HepG2 (cell line): Measurements from ENCODE around the gene FITM1. TPM values are rescaled to one million over a fixed set of nuclear protein-coding genes. Genes with fewer than 3 reads are reported as not detected.

ENCODE experiments used
- CCDC6 ChIP-seq: sonication (generic); formaldehyde crosslinking; IDR thresholded peaks from 2 replicates; pipeline ENCODE4 v1.8.1; 2022; ENCODE audit warnings: mild to moderate bottlenecking, missing genetic modification reagents, moderate library complexity
- EEA1 ChIP-seq: sonication (generic); formaldehyde crosslinking; IDR thresholded peaks from 2 replicates; pipeline ENCODE4 v1.5.1; 2020; ENCODE audit warnings: mild to moderate bottlenecking, missing genetic modification reagents, borderline replicate concordance
- EHMT2 ChIP-seq: fragments of 200-600 bp; sonication (generic); IDR thresholded peaks from 2 replicates; pipeline ENCODE4 v1.7.0; 2017; ENCODE audit warnings: antibody characterized with exemption, low read depth, low read length, borderline replicate concordance
- FOXM1 ChIP-seq: sonication (generic); formaldehyde crosslinking; IDR thresholded peaks from 2 replicates; pipeline ENCODE4 v1.5.0; 2020; ENCODE audit warnings: missing genetic modification reagents
- HHEX ChIP-seq: IDR thresholded peaks from 2 replicates; pipeline ENCODE4 v1.6.1; 2016; ENCODE audit warnings: control low read depth
- MAX ChIP-seq: IDR thresholded peaks from 2 replicates; pipeline ENCODE4 v1.6.1; 2012; ENCODE audit warnings: inconsistent platforms
- NCOA5 ChIP-seq: sonication (generic); formaldehyde crosslinking; IDR thresholded peaks from 2 replicates; pipeline ENCODE4 v1.4.0; 2020; ENCODE audit warnings: missing genetic modification reagents
- RAD21 ChIP-seq: fragments of 450-650 bp; formaldehyde crosslinking; IDR thresholded peaks from 2 replicates; pipeline ENCODE4 v1.5.0; 2020; ENCODE audit warnings: mild to moderate bottlenecking
- SETDB1 ChIP-seq: sonication (generic); formaldehyde crosslinking; IDR thresholded peaks from 2 replicates; pipeline ENCODE4 v1.5.1; 2020; ENCODE audit warnings: missing genetic modification reagents, mild to moderate bottlenecking, borderline replicate concordance
- SOX13 ChIP-seq, 3 experiments: fragments of 450-650 bp in 1 of 3; sonication (generic) in 1 of 3; formaldehyde crosslinking in 1 of 3; IDR thresholded peaks in 2 of 3; conservative IDR thresholded peaks in 1 of 3; 2 replicates each; pipeline versions ENCODE4 v1.5.0 to v1.6.1; 2016 to 2020; ENCODE audit warnings: antibody characterized with exemption in 1 of 3, mild to moderate bottlenecking in 1 of 3, missing compliant biosample characterization in 1 of 3, missing genetic modification reagents in 1 of 3, moderate library complexity in 1 of 3
- TRAFD1 ChIP-seq: sonication (generic); formaldehyde crosslinking; IDR thresholded peaks from 2 replicates; pipeline ENCODE4 v1.5.1; 2020; ENCODE audit warnings: missing genetic modification reagents, mild to moderate bottlenecking, borderline replicate concordance
- WIZ ChIP-seq: sonication (generic); formaldehyde crosslinking; IDR thresholded peaks from 2 replicates; pipeline ENCODE4 v1.5.1; 2020; ENCODE audit warnings: mild to moderate bottlenecking, missing genetic modification reagents
- ZNF124 ChIP-seq: sonication (generic); formaldehyde crosslinking; IDR thresholded peaks from 2 replicates; pipeline ENCODE4 v1.4.0; 2020; ENCODE audit warnings: missing genetic modification reagents
- ZNF367 ChIP-seq: sonication (generic); formaldehyde crosslinking; IDR thresholded peaks from 2 replicates; pipeline ENCODE4 v1.4.0; 2020; ENCODE audit warnings: missing genetic modification reagents, borderline replicate concordance
- ZNF431 ChIP-seq: sonication (generic); formaldehyde crosslinking; IDR thresholded peaks from 2 replicates; pipeline ENCODE4 v1.9.0; 2022; ENCODE audit warnings: missing genetic modification reagents, low read depth, mild to moderate bottlenecking, borderline replicate concordance
- ZNF577 ChIP-seq: sonication (generic); formaldehyde crosslinking; IDR thresholded peaks from 2 replicates; pipeline ENCODE4 v1.4.0; 2020; ENCODE audit warnings: mild to moderate bottlenecking, low read depth, missing genetic modification reagents, borderline replicate concordance
- ZNF766 ChIP-seq: sonication (generic); formaldehyde crosslinking; IDR thresholded peaks from 2 replicates; pipeline ENCODE4 v1.5.0; 2020; ENCODE audit warnings: missing genetic modification reagents, borderline replicate concordance
- ZSCAN20 ChIP-seq: sonication (generic); formaldehyde crosslinking; IDR thresholded peaks from 2 replicates; pipeline ENCODE4 v1.4.0; 2020; ENCODE audit warnings: missing genetic modification reagents, mild to moderate bottlenecking, borderline replicate concordance
- ZSCAN31 ChIP-seq: sonication (generic); formaldehyde crosslinking; IDR thresholded peaks from 2 replicates; pipeline ENCODE4 v1.5.0; 2020; ENCODE audit warnings: low read depth, mild to moderate bottlenecking, missing genetic modification reagents
- polyA plus RNA-seq, 8 experiments: library from polyadenylated mRNA; depleted of rRNA in 3 of 8; stranded (reverse) in 7 of 8; unstranded in 1 of 8; fragments of >200 nt; fragmentation: Illumina TruSeq in 4 of 8; extraction: Trizol in 4 of 8; gene quantifications; 2 replicates each; pipeline versions ENCODE4 v1.2.1 to v1.2.3, GENCODE V29; 2011 to 2016; ENCODE audit warnings: low read depth in 4 of 8, missing spikeins in 1 of 8, mixed read lengths in 1 of 8; ENCODE audit not compliant: insufficient read depth in 1 of 8
- total RNA-seq, 5 experiments: library from RNA; depleted of rRNA; stranded (reverse); fragments of >200 nt; fragmentation: Illumina TruSeq; extraction: Trizol; gene quantifications; 2 replicates each; pipeline ENCODE4 v1.2.3, GENCODE V29; 2016; ENCODE audit warnings: low read depth in 1 of 5
- TF ChIP-seq, protein P1 (sequence below): fragments of 450-650 bp; IDR thresholded peaks from 2 replicates; pipeline ENCODE4 v1.6.1; 2016
- TF ChIP-seq, protein P2 (sequence below): sonication (generic); formaldehyde crosslinking; IDR thresholded peaks from 2 replicates; pipeline ENCODE4 v1.4.0; 2020; ENCODE audit warnings: missing genetic modification reagents
- TF ChIP-seq, protein P3 (sequence below): sonication (generic); formaldehyde crosslinking; IDR thresholded peaks from 2 replicates; pipeline ENCODE4 v1.4.0; 2020; ENCODE audit warnings: mild to moderate bottlenecking, low read depth, missing genetic modification reagents

Gene FITM1
- total and polyA plus RNA-seq, 2 of the 13 experiments (the other 11 are each of a cell fraction or from before 2014, with no cell fraction given), result 2.7 to 5.8 TPM

DNA sequence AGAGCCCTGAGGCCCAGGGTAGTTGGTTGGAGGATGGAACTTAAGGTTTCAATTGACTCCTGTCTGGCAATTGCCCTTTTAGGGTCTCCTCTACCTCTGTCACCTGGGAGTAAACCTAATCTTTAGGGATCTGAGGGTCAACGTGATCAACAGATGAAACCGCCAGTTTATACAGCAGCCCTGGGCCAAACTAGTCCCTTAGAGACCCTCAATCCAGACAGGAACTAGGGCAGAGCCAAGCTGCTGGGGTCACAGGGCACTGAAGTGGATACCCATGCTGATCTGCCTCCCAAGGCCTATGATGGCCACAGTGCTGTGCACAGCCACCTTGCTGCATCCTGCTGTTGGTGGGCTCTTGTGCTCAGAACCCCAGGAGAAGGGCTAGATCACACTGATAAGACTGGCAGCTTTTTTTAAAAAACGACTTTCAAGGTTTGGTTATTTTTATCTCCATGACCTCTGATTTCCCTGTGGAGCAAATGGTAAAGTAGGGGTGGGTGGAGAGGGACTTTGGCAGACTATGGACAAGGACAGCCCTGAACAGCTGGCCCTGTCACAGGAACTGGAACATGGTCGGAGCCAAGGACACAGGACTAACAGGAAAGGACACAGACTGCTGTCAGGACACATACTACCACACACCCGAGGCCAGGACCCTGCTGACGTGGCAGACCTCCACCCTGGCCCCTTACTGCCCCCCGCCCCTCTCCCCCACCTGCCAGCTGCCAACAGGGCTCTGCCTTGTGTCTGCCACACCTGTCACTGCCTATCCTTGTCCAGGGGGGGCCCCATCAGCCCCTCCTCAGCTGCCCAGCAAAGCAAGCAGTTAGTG lies 474 bp downstream of the FITM1 start (continued):
- TF ChIP-seq EEA1 (CRISPR knock-in tag), result peak; percentile 87; the same call in 1 of the 2 replicates
- TF ChIP-seq ZNF766 (CRISPR knock-in tag), result no peak
- TF ChIP-seq MAX, result no peak
- no peak for TF ChIP-seq FOXM1 (CRISPR knock-in tag)
- no peak for TF ChIP-seq CCDC6 (CRISPR knock-in tag)
- no peak for TF ChIP-seq NCOA5 (CRISPR knock-in tag)
- no peak for TF ChIP-seq ZSCAN20 (CRISPR knock-in tag)
- TF ChIP-seq ZNF367 (CRISPR knock-in tag), result no peak
- TF ChIP-seq, protein P1, sequence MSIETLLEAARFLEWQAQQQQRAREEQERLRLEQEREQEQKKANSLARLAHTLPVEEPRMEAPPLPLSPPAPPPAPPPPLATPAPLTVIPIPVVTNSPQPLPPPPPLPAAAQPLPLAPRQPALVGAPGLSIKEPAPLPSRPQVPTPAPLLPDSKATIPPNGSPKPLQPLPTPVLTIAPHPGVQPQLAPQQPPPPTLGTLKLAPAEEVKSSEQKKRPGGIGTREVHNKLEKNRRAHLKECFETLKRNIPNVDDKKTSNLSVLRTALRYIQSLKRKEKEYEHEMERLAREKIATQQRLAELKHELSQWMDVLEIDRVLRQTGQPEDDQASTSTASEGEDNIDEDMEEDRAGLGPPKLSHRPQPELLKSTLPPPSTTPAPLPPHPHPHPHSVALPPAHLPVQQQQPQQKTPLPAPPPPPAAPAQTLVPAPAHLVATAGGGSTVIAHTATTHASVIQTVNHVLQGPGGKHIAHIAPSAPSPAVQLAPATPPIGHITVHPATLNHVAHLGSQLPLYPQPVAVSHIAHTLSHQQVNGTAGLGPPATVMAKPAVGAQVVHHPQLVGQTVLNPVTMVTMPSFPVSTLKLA, result no peak
- TF ChIP-seq ZNF431 (CRISPR knock-in tag), result no peak
- peak; percentile 84; the same call in 1 of the 2 replicates for TF ChIP-seq TRAFD1 (CRISPR knock-in tag)
- no peak for TF ChIP-seq ZNF577 (CRISPR knock-in tag)
- no peak for TF ChIP-seq HHEX
- peak; percentile 56; the same call in 1 of the 2 replicates for TF ChIP-seq ZSCAN31
- TF ChIP-seq, protein P2, sequence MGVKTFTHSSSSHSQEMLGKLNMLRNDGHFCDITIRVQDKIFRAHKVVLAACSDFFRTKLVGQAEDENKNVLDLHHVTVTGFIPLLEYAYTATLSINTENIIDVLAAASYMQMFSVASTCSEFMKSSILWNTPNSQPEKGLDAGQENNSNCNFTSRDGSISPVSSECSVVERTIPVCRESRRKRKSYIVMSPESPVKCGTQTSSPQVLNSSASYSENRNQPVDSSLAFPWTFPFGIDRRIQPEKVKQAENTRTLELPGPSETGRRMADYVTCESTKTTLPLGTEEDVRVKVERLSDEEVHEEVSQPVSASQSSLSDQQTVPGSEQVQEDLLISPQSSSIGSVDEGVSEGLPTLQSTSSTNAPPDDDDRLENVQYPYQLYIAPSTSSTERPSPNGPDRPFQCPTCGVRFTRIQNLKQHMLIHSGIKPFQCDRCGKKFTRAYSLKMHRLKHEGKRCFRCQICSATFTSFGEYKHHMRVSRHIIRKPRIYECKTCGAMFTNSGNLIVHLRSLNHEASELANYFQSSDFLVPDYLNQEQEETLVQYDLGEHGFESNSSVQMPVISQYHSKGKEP, result 0 out of 2 replicates have a peak, but pooled peaks have one; percentile 48
- TF ChIP-seq, protein P3, sequence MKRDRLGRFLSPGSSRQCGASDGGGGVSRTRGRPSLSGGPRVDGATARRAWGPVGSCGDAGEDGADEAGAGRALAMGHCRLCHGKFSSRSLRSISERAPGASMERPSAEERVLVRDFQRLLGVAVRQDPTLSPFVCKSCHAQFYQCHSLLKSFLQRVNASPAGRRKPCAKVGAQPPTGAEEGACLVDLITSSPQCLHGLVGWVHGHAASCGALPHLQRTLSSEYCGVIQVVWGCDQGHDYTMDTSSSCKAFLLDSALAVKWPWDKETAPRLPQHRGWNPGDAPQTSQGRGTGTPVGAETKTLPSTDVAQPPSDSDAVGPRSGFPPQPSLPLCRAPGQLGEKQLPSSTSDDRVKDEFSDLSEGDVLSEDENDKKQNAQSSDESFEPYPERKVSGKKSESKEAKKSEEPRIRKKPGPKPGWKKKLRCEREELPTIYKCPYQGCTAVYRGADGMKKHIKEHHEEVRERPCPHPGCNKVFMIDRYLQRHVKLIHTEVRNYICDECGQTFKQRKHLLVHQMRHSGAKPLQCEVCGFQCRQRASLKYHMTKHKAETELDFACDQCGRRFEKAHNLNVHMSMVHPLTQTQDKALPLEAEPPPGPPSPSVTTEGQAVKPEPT, result no peak
- peak; percentile 76; the same call in 1 of the 2 replicates for TF ChIP-seq ZNF124 (CRISPR knock-in tag)
- TF ChIP-seq SOX13 (IDR thresholded peaks at IDR 0.05), result no peak
- peak in 1 of 2 experiments; percentile 53; a peak in 1 of 4 replicates for TF ChIP-seq SOX13 (CRISPR knock-in tag; conservative IDR thresholded peaks at IDR 0.05 in 1 of 2, IDR thresholded peaks at IDR 0.05 in 1 of 2)
- TF ChIP-seq RAD21 (CRISPR knock-in tag), result no peak
- peak; percentile 83 for TF ChIP-seq WIZ
- TF ChIP-seq EHMT2, result no peak; the same call in 1 of the 2 replicates
- TF ChIP-seq SETDB1 (CRISPR knock-in tag), result no peak
